HG02870 (cell line): ENCODE data around the gene TMEM51.

Source experiments
- ATAC-seq: cut with Tn5 transposase; IDR thresholded peaks from one replicate; pipeline ENCODE4 v1.9.1; 2021; ENCODE audit warnings: mild to moderate bottlenecking, moderate library complexity; ENCODE audit not compliant: unreplicated experiment

Gene TMEM51, protein sequence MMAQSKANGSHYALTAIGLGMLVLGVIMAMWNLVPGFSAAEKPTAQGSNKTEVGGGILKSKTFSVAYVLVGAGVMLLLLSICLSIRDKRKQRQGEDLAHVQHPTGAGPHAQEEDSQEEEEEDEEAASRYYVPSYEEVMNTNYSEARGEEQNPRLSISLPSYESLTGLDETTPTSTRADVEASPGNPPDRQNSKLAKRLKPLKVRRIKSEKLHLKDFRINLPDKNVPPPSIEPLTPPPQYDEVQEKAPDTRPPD

GRCh38 chr1:15153184-15153841 is at the start of gene TMEM51:
Gene TMEM51, plus strand, starts transcription at chr1:15153747. Its CDS starts 61,341 bp downstream, at chr1:15215088.
- no peak for ATAC-seq

DNA sequence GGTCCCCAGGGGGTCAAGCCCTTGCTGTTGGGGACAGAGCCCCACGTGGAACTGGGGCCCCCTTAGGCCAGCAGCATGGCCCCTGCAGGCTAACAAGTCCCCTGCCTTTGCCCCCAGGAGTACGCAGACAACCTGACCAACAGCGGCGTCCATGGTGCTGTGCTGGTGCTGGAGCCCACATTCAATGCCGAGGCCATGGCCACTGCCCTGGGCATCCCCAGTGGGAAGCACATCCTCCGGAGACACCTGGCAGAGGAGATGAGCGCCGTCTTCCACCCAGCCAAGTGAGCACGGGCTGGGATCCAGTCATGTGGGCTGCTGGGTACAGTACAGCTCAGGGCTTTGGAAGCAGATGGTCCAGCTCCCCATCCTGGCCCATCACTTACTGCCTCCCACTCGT is 49.6 kb upstream of the TMEM51 start:
- no peak for ATAC-seq

- no peak for ATAC-seq
These were observed 48.8 kb upstream of the TMEM51 start for GRCh38 chr1:15104768-15105167.

DNA sequence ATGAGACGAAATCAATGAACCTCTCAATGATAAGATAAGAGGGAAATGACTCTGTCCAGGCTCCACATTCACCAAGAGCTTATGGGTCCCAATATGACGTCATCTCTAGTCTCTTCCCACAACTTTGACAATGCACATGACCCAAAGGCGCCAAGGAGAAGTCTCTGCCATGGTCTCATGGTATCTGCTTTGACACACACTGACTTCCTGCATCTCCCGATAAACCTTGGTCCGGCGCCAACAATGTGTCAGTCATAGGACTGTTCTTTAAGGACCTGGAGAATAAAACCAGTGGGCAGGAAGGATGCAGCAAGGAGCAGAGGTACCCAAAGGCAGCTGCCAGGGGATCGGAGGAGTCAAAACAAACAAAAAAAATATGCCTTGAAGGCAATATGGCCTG is 46.9 kb upstream of the TMEM51 start:
- no peak for ATAC-seq

GRCh38 chr1:15107058-15107687 is 46.4 kb upstream of the TMEM51 start:
- no peak for ATAC-seq

DNA sequence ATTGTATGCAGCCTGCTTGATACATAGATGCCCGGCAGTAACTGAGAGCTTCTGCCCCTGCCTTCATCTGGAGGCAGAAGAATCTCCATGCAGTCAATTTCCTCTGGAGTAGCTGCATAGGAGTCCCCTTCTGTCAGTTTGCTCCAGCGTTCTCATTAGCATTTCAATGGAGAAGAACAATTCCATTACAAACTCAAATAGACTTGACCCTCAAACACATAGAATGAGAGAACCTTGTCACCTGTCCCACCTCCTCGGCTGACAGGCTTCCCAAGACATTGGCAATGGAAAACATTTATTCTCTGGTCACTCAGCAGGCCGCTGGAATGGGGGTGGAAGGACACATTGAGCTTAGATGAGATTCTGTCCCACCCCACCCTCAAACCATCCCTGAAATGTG is 45.6 kb upstream of the TMEM51 start:
- no peak for ATAC-seq

- no peak for ATAC-seq
These were observed 43.2 kb upstream of the TMEM51 start for GRCh38 chr1:15110128-15110866.

- no peak for ATAC-seq
These were observed 42.7 kb upstream of the TMEM51 start for GRCh38 chr1:15110867-15111230.

GRCh38 chr1:15113146-15113545 is 40.4 kb upstream of the TMEM51 start:
- no peak for ATAC-seq

- no peak for ATAC-seq
These were observed 38.7 kb upstream of the TMEM51 start for GRCh38 chr1:15114884-15115283.

GRCh38 chr1:15115542-15116330 is 37.8 kb upstream of the TMEM51 start:
- ATAC-seq = no peak

- no peak for ATAC-seq
These were observed 36.6 kb upstream of the TMEM51 start for GRCh38 chr1:15116966-15117365.

GRCh38 chr1:15117671-15118325 is 35.7 kb upstream of the TMEM51 start:
- no peak for ATAC-seq

DNA sequence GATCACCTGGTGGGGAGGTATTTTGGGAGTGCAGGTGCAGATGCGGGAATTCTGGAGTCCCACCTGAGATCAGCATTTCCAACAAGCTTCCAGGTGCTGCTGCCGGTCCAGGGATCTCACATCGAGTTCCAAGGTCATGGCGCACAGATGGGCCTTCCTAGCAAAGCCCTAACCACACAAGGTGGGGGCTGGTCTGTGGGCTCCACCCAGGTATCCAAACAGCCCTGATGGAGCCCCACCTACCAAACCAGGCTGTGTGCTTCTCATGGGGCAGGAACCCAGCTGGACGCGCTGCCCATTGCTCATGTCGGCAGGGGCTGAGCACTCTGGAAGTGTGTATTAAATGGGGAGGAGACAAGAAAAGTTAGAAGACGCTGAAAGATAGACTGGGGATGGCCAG is 35.0 kb upstream of the TMEM51 start:
- no peak for ATAC-seq

DNA sequence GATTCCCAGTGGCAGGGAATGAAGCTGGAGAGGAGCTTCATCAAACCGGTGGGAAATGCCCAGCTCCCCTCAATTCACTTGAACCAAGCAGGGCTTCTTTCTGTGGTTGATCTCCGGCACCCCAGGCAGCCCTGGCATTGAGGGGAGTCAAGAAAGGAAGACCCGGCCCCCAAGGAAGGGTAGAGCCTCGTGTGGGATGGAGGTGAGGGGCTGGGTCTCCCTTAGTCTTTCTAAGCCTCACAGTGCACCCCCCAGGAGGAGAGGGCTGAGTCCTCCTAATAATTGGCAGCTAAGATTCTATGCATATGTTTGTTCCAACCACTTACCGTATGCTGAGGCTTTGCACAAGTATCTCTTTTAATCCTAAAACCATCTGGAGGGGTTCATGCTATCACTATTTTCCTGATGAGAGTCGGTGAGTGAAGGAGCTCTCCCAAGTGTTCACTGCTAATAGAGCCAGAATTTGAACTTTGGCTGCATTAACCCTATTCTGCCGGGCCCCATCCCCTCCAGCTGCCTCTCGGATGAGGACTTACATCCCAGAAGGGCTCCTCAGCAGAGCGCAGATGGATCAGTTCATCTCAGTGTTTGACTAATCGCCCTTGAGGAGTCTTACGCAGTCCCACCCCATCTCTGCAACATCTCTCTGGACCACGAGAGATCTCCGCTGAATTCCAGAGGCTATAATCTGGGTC is 33.1 kb upstream of the TMEM51 start:
- no peak for ATAC-seq

GRCh38 chr1:15122331-15122730 is 31.2 kb upstream of the TMEM51 start:
- ATAC-seq = no peak

GRCh38 chr1:15123270-15123669 is 30.3 kb upstream of the TMEM51 start:
- ATAC-seq = no peak

DNA sequence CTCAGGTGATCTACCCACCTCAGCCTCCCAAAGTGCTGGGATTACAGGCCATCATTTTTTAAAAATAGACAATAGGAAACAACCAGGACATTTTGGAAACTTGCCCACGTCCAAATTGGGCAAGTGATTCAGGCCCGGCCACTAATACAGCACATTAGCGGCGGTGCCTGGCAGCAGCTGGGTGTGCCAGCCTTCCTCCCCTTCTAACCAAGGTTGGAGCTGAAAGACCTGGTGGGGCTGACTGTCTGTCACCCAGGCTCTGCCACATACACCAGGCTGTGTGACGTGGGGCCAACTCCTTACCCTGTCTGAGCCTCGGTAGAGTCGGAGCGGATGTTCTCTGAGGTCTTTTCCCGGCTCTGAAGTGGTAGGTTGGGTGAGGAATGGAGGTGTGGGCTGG is 29.6 kb upstream of the TMEM51 start:
- ATAC-seq = no peak

DNA sequence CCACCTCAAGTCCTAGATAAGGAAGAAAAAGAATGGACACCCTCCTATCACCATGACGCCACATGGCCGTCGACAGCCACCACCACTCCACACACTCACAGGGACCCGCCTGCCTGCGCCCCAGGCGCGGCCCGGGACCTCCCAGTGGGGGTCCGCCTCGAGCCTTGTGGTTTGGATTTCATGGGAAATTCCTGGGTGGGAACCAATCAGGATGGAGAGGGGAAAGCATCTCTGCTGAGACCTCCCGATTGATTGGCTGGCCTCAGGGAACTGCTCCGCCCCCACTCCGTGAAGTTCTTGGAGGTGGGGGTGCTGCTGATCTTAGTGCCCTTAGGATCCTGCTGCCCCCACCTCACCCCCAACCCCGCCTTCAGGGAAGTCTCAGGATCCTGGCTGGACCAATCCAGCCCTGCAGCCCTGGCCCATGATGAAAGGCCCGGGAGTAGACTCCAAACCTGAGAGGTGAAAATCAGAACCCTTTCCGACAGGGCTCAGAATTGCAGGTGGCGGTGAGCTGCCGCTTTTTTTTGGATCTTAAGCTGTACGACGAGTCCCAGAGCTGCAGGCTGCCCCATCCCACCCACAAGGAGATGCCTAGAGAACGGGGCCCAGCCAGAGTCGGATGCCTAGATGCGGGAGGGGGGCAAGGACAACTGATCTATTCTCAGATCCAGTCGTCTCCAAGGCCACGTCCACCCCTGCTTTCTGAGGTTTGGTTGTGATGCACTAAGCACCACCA is 29.0 kb upstream of the TMEM51 start:
- no peak for ATAC-seq
